Urothelium cell line (cell line): Measurements from ENCODE around the gene KIF7.
"Not testable (repeated sequence)": the region's sequence is repeated elsewhere in the genome, so short reads cannot be mapped to it uniquely, and the experiment has no call there.

ENCODE experiments used
- DNase-seq: peaks from one replicate; pipeline ENCODE4 v3.0.0; 2011; ENCODE audit warnings: low spot score, mixed read lengths
- FAIRE-seq: peaks from 2 replicates; lab custom pipeline; 2011; peaks lifted over from hg19 to GRCh38; lab: Jason Lieb, UNC

The KIF7 gene

GRCh38 chr15:89625716-89626115 is 29.6 kb downstream of the KIF7 start:
- DNase-seq (no peak), FAIRE-seq (no peak)

- no peak for FAIRE-seq
- no peak for DNase-seq
Measured at GRCh38 chr15:89623165-89623564, 32.1 kb downstream of the KIF7 start.

- FAIRE-seq (no peak), DNase-seq (no peak)
Measured at GRCh38 chr15:89621547-89621946, 33.7 kb downstream of the KIF7 start.

GRCh38 chr15:89616228-89616627 is 39.0 kb downstream of the KIF7 start:
- DNase-seq: no peak
- no peak for FAIRE-seq

GRCh38 chr15:89615135-89615534 is 40.1 kb downstream of the KIF7 start:
- DNase-seq: no peak
- no peak for FAIRE-seq

GRCh38 chr15:89614164-89614563 is 41.1 kb downstream of the KIF7 start:
- no peak for FAIRE-seq
- DNase-seq: no peak

DNA sequence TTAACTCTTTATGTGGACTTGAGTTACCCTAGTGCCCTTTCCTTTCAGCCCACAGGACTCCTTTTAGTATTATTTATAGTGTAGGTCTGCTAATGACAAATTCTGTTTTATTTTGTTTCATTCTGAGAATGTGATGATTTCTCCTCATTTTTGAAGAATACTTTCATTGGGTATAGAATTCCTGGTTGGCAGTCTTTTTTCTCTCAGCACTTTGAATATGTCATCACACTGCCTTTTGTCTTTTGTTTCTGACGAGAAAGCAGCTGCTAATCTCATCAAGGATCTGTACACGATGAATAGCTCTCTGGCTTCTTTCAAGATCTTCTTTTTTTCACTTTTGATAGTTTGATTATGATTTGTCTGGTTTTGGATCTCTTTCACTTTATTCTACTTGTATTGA is 42.2 kb downstream of the KIF7 start:
- no peak for DNase-seq
- no peak for FAIRE-seq

DNA sequence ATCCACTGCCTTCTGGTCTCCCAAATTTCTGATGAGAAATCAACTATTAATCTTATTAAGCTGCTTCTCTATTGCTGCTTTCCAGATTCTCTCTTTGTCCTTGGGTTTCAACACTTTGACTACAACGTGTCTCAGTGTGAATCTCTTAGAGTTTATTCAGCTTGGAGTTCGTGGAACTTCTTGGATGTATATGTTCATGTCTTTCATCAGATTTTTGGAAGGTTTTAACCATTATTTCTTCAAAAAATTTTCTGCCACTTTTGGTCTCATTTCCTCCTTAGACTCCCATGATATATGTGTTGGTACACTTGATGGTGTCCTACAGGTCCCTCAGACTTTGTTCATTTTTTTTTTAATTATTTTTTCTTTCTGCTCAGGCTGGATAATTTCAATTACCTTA is 44.0 kb downstream of the KIF7 start:
- FAIRE-seq (no peak), DNase-seq (no peak)

DNA sequence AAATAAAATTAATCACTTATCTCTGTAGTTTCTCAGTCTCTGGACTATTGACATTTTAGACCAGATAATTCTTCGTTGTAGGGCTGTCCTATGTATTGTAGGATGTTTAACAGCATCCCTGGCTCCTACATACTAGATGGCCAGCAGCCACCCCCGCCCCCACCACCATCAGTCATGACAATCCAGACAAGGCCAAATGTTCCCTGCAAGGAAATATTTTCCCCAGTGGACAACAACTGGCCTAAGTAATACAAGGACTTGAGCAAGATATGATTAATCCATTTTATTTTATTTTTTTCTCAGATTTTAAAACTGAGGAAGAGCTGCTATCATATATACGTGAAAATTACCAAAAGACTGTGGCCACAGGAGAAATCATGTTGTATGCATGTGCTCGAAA is 56.2 kb downstream of the KIF7 start:
- DNase-seq (no peak), FAIRE-seq (no peak)

GRCh38 chr15:89593018-89593417 is 62.2 kb downstream of the KIF7 start:
- no peak for FAIRE-seq
- no peak for DNase-seq

DNA sequence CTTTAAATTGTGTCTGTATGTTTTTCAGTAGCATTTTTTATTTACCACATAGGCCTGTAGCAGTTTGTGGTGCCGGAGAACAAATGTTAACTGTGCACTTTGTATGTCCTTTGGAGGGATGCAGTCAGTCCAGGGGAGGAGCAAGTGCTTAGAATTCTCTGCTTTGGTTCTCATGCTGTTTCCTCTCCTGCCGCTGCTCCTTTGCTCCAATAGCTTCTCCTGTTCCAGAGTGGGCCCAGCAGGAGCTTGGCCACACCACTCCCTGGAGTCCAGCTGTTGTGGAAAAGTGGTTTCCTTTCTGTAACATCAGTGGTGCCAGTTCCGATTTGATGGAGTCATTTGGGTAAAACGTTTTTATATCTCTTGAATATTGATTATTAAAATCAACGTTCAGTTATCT is 63.4 kb downstream of the KIF7 start:
- no peak for FAIRE-seq

DNA sequence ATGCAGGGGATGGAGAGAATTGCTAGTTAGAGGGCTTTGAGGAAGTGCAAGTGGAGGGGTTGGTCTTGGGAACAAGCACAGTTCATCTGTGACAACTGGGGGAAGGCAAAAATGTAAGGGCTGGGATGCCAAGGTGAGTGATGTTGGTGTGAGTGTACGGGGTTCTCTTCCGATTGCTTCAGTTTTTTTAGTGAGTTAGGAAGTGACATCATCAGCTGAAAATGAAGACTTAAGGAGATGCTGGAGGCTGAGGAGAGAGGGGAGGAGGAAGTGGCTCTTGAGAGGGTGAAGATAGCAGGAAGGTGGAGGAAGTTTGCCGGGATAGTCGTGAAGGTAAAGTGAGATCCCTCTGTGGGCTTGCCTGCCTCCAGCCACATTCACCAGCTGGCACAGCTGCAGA is 67.3 kb downstream of the KIF7 start:
- no peak for DNase-seq
- no peak for FAIRE-seq

More for the DNA sequence above, 63.4 kb downstream of the KIF7 start:
- DNase-seq: no peak

DNA sequence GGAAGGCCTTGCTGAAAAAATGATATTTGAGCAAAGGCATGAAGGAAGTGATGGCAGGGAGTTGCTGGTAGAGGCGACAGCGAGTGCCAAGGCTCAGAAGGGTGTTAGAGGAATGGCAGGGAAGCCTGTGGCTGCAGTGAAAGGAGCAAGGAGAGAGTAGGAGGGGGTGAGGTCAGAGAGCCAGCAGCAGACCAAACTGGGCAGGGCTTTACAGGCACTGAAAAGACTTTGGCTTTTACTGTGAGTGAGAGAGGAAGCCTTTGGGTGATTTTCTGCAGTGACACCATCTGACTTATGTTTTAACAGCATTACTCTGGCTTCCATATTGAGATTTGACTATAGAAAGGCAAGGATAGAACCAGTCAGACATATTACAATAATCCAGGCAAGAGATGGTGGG is 68.6 kb downstream of the KIF7 start:
- FAIRE-seq: no peak

GRCh38 chr15:89580747-89581146 is 74.5 kb downstream of the KIF7 start:
- not testable (repeated sequence) for FAIRE-seq, DNase-seq

More for the DNA sequence above, 68.6 kb downstream of the KIF7 start:
- no peak for DNase-seq

DNA sequence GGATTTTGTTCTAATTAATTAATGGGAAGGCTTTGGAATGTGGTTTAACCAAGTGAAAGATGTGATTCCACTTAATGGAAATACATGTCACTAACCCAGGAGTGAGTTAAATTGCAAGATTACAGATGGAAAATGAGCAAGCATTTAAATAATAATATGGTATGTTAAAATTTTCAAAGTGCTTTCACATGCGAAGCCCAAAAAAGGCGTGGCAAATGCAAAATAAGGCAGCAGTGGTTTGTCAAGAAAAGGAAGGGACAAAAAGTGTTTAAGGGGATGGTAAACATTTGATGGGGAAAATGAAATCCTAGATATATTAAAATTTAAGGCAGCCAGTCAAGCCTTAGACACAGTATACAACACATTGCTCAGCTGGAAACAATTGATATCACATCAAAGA is 77.1 kb downstream of the KIF7 start:
- no peak for FAIRE-seq
- DNase-seq: no peak
